ENCODE measurements around the gene NSUN3.
"Not testable (repeated sequence)": the region's sequence is repeated elsewhere in the genome, so short reads cannot be mapped to it uniquely, and the experiment has no call there.

The NSUN3 gene

GRCh38 chr3:94062513-94063404, at the start of gene NSUN3, which contains the start of gene DHFR2:
Gene NSUN3, plus strand, starts transcription at chr3:94063061. Its CDS starts 66 bp downstream, at chr3:94063127.
Gene DHFR2, minus strand, starts transcription at chr3:94062916. Its CDS starts 1,405 bp downstream, at chr3:94061511.
- peak; percentile 76 for DNase-seq

- DNase-seq, result no peak
Measured at GRCh38 chr3:94015025-94015424, 47.8 kb upstream of the NSUN3 start.

DNA sequence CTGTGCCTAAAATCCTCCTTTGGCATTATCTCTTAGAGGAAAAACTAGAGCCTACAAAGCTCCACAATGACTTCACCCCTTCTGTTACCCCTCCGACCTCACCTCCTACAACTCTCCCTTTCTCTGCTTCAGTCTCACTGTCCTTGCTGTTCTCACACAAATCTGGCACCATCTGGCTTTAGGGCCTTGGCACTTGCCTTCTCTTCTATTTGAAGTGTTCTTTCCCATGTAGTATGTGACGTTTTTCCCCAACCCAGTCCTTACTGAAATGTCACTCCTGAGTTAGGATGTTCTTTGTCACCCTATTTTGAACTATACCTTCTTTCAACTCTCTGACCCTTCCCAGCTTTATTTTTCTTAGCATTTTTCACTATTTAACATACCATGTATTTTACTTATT, 43.2 kb upstream of the NSUN3 start:
- DNase-seq, result no peak

DNA sequence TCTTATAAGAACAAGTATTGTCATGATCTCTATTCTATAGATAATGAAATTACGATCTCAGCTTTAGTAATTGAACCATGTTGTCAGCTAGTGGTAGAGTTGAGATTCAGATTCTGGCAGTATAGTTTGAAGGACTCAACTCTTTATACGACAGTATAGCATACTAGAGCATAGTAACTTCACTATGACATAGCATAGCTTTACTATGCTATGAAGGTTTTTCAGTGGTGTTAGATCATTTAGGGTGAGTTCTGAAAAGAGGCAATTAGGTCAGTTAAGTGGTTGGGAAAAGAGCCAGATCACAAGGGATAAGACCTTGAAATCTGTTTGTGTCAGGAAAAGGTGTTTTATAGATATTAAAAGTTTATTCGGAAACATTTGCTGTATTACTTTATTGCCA, 42.6 kb upstream of the NSUN3 start:
- DNase-seq, result no peak

GRCh38 chr3:94024385-94024784, 38.5 kb upstream of the NSUN3 start:
- DNase-seq, result no peak

DNA sequence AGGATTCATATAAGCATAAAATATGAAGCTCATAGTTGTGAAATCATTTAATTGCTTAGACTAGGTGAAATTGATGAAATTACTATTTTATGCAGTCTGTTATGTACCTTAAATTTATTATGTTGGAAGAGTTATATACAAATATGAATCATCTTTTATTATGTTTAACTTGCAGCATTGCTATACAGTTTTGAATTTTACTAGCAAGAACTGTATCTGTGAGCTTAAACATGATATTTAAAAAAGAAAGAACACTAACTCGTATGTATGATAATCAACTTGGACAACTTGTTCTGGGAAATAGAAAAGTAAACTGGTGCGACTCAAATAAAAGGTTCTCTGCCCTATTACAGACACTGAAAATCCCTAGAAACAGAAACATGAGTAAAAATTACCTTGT, 36.2 kb upstream of the NSUN3 start:
- DNase-seq, result no peak

GRCh38 chr3:94028093-94028837, 34.6 kb upstream of the NSUN3 start, which contains the start of gene STX19:
Gene STX19, minus strand, starts transcription at chr3:94028597. Its CDS starts 13,328 bp downstream, at chr3:94015269.
- no peak for DNase-seq

GRCh38 chr3:94036909-94037507, 25.9 kb upstream of the NSUN3 start:
- no peak for DNase-seq

DNA sequence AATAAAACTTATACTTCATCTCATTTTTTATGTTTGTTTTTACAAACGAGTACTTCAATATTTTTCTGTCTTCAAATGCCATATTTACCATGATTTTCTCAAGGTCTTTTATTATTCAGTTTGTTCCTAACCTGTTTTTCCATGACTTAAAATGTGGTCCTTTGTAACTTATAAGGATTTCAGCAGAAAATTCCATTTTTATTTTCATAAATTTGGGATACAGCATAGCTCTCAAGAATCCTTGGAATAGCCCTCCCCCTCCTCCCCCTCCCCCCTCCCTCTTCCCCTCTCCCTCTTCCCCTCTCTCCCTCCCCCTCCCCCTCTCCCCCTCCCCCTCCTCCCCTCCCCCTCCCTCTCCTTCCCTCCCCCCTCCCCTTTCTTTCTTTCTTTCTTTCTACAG, 19.6 kb upstream of the NSUN3 start:
- no peak for DNase-seq

GRCh38 chr3:94044100-94044936, 18.5 kb upstream of the NSUN3 start:
- DNase-seq, result not testable (repeated sequence)

DNA sequence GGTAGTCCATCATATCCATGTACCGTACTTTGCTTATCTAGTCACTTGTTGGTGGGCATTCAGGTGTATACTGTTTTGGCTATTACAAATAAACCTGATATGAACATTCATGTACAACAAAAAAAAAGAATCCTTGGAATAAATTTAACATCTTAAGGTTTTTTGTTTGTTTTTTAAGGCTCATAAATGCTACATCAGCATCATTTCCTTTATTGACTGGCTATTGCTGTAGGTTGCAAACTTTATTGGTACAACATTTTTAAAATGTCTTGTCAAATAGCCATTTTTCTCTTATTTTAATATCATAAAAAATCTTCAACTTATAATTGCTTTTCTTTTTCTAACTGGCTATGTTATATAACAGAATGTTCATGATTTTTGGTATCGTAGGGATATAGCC, 16.3 kb upstream of the NSUN3 start:
- DNase-seq, result no peak

GRCh38 chr3:94049267-94049666, 13.6 kb upstream of the NSUN3 start:
- no peak for DNase-seq

- DNase-seq, result no peak
Measured at GRCh38 chr3:94050546-94050945, 12.3 kb upstream of the NSUN3 start.

GRCh38 chr3:94061297-94061696, 1.6 kb upstream of the NSUN3 start:
- DNase-seq, result no peak

DNA sequence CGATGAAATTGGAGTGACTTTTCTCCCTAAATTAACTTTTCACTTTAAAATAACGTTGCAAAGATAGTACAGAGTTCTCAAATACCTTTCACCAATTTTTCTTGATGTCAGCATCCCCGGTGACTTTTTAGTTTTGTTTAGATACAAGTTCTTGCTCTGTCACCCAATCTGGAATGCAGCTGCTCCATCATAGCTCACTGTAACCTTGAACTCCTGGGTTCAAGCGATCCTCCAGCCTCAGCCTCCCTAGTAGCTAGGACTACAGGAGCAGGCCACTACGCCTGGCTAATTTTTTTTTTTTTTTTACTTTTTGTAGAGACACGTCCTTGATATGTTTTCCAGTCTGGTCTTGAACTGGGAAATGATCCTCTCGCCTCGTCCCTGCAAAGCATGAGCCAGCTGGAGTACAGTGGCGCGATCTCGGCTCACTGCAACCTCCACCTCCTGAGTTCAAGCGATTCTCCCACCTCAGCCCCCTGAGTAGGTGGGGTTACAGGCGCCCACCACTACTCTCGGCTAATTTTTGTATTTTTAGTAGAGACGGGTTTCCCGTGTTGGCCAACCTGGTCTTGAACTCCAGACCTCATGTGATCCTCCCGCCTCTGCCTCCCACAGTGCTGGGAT, 747 bp downstream of the NSUN3 start:
- DNase-seq, result no peak

DNA sequence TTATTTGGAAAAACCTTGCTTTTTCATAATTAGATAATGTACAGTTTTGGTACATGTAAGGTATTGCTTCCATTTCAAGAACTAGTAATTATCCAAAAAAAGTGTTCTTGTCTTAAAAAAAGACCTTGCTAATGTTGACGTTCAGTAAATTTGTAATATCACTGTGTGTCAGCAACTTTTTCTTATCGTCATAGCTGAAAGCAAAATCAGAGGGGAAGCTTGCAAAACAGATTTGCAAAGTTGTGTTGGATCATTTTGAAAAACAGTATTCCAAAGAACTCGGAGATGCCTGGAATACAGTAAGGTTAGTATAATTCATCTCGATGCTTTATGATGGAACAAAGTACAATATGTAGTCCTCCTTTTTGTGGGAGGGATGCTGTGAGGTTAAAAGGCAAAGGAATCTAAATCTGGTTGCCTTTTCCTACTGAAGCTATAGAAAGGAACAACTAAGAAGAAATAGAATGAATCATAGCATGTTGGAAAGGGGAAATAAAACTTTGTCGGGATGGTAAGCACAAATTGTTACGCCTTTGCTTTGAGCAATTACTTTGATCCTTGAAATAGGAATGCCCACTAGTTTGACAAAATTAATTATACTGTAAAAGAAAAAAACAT, 1.5 kb downstream of the NSUN3 start:
- no peak for DNase-seq

- DNase-seq, result no peak
Measured at GRCh38 chr3:94065122-94065521, 2.3 kb downstream of the NSUN3 start.

- no peak for DNase-seq
Measured at GRCh38 chr3:94065819-94066480, 3.1 kb downstream of the NSUN3 start.

DNA sequence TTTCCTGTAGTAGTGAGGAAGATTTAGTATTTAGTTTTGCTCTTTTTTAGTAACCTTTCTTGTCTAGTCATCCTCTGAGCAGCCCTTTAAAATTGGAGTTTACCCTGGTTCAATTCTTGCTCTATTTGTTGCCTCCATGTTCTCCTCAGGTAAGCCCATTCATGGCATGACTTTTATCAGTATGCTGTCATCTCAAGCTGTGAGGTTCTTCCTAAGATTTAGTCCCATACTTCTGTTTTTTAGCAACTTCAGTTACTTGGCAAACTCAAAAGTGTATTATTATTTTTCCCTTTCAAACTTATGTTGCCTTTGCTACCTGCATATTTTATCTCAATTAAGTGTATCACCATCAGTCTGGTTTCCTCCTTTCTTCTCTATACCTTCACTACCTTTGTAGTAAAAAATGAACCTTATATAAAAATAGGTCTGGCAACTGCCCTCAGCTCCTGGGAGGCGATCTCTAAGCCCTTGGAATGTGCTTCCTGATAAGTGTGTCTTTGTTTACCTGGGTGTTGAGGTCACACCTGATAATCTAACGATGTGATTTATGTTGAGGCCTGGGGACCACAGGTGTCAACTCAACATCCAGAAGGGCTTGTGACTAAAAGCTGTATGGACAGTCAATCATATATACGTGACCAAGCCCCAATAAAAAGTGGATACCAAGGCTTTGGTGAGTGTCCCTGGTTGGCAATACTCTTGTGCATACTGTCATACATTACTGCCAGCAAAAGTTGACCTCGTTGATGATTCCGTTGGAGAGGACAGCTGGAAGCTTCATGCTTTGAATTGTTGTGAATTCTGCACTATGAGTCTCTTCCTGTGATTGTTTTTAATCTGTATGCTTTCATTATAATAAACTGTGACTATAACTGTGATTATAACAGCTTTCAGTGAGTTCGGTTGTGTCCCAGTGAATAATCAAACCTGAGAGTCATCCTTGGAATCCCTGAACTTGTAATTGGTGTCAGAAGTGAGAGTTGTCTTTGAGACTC, 3.9 kb downstream of the NSUN3 start:
- no peak for DNase-seq
